ENCODE data around the gene HPSE2.

DNA sequence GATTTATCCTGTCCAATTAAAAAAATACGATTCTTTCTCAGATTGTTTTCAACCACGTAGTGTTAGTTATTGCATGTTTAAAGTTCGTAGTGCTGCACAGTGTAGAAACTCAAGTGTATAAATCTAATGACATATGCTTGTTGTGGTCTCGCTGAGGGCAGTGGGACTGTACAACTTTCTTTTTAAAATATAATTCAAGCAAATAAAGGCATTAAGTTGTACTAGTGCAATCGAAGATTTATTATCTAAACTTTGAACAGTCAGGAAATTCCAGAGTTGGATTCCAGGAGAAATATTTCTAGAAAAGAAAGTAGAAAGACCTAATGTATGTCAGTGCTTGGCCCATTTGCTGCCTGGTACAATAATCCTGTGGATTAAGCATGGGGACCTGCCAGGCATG, 664.8 kb downstream of the HPSE2 start:
- TF ChIP-seq CTCF (IDR thresholded peaks at IDR 0.05) (no peak), EZH2 (IDR thresholded peaks at IDR 0.05; ENCODE audit: borderline replicate concordance, insufficient read depth, low read depth, low read length, poor library complexity, severe bottlenecking) (no peak)
